T-cell (primary cell): ENCODE measurements around the gene FXYD3. TPM values are rescaled to one million over a fixed set of nuclear protein-coding genes. Genes with fewer than 3 reads are reported as not detected.

Source experiments
- ATAC-seq, 4 experiments: fragments of 200-7000 bp in 3 of 4; fragments of 150-1000 bp in 1 of 4; cut with Tn5 transposase; replicated peaks in 1 of 4; 1 replicate in 3 of 4; 2 replicates in 1 of 4; pipeline ENCODE4 v1.10.0; 2021; ENCODE audit warnings: moderate library complexity in 3 of 4, mild to moderate bottlenecking in 2 of 4, moderate number of reproducible peaks in 1 of 4
- CTCF ChIA-PET, 2 donors: fragments of 300-600 bp; sonication (Branson Sonifier 250); formaldehyde crosslinking; loops; one replicate each; lab custom pipeline; 2022; ENCODE audit warnings: antibody characterized with exemption in 2 of 2; lab: Charles Lee
- POLR2A ChIA-PET, 2 donors: fragments of 300-600 bp; sonication (Branson Sonifier 250); formaldehyde crosslinking; loops; one replicate each; lab custom pipeline; 2022; ENCODE audit warnings: antibody characterized with exemption in 2 of 2; lab: Charles Lee
- DNase-seq, 35 experiments: peaks; one replicate each; pipeline versions ENCODE4 v3.0.0 to v3.0.0-alpha.2; 2013 to 2023
- H3K27ac ChIP-seq: one replicate; pipeline ENCODE4 v1.5.1; 2013; ENCODE audit warnings: low read length
- H3K27me3 ChIP-seq, 2 experiments: replicated peaks in 1 of 2; 1 replicate in 1 of 2; 2 replicates in 1 of 2; pipeline versions ENCODE4 v1.6.1 to v1.7.0; 2013; ENCODE audit warnings: low read length in 1 of 2, mixed read lengths in 1 of 2; ENCODE audit not compliant: control insufficient read depth in 2 of 2, insufficient read depth in 2 of 2; ENCODE audit errors: extremely low read depth in 1 of 2
- H3K36me3 ChIP-seq, 2 donors: 1 replicate in 1 of 2; 2 replicates in 1 of 2; pipeline versions ENCODE4 v1.6.1 to v1.7.0; 2013; ENCODE audit warnings: low read length in 1 of 2; ENCODE audit not compliant: control insufficient read depth in 2 of 2, insufficient read depth in 1 of 2; ENCODE audit errors: extremely low read depth in 1 of 2
- H3K4me1 ChIP-seq, 2 experiments: 1 replicate in 1 of 2; 2 replicates in 1 of 2; pipeline versions ENCODE4 v1.6.1 to v1.7.0; 2013; ENCODE audit warnings: low read length in 2 of 2, mixed read lengths in 1 of 2; ENCODE audit not compliant: insufficient read depth in 2 of 2, control insufficient read depth in 1 of 2; ENCODE audit errors: extremely low read depth in 1 of 2
- H3K4me3 ChIP-seq, 2 donors: 1 replicate in 1 of 2; 2 replicates in 1 of 2; pipeline versions ENCODE4 v1.5.1 to v1.7.0; 2013; ENCODE audit warnings: mild to moderate bottlenecking in 2 of 2, low read length in 1 of 2, moderate library complexity in 1 of 2; ENCODE audit not compliant: control insufficient read depth in 1 of 2; ENCODE audit errors: extremely low read depth in 1 of 2
- H3K9me3 ChIP-seq: 2 replicates; pipeline ENCODE4 v1.7.0; 2013
- H3K27ac Mint-ChIP-seq, 2 donors: one replicate each; pipeline ENCODE4 v1.8.0; 2020 to 2021; ENCODE audit warnings: mild to moderate bottlenecking in 2 of 2, mixed read lengths in 2 of 2
- H3K27me3 Mint-ChIP-seq, 2 donors: one replicate each; pipeline ENCODE4 v1.8.0; 2021 to 2022; ENCODE audit warnings: mixed read lengths in 2 of 2
- H3K36me3 Mint-ChIP-seq: one replicate; pipeline ENCODE4 v1.8.0; 2021; ENCODE audit warnings: mixed read lengths
- H3K4me1 Mint-ChIP-seq, 3 donors: one replicate each; pipeline ENCODE4 v1.8.0; 2020 to 2022; ENCODE audit warnings: mixed read lengths in 3 of 3, mild to moderate bottlenecking in 1 of 3
- H3K4me3 Mint-ChIP-seq, 3 donors: one replicate each; pipeline ENCODE4 v1.8.0; 2020 to 2022; ENCODE audit warnings: mild to moderate bottlenecking in 3 of 3, mixed read lengths in 3 of 3, moderate library complexity in 3 of 3
- H3K9me3 Mint-ChIP-seq, 3 donors: one replicate each; pipeline ENCODE4 v1.8.0; 2020 to 2022; ENCODE audit warnings: mixed read lengths in 3 of 3
- WGBS: methylation state at CpG from one replicate; pipeline ENCODE4 v1.1.5; 2013; ENCODE audit warnings: missing lambda C conversion rate; ENCODE audit not compliant: insufficient coverage; 5-methylcytosine and 5-hydroxymethylcytosine counted together
- total RNA-seq, 35 experiments: library from RNA in 6 of 35; stranded (reverse) in 6 of 35; fragments of 120-200 nt in 1 of 35; gene quantifications; one replicate each; pipeline versions ENCODE4 v1.2.1 to v1.2.4 and lab custom pipeline; 2013 to 2026

FXYD3 gene
- total RNA-seq, 5 donors from 2014 or later (not counting 1 experiment from before 2014, with no cell fraction given), result 0.79 to 1.1 TPM; not detected in 3

DNA sequence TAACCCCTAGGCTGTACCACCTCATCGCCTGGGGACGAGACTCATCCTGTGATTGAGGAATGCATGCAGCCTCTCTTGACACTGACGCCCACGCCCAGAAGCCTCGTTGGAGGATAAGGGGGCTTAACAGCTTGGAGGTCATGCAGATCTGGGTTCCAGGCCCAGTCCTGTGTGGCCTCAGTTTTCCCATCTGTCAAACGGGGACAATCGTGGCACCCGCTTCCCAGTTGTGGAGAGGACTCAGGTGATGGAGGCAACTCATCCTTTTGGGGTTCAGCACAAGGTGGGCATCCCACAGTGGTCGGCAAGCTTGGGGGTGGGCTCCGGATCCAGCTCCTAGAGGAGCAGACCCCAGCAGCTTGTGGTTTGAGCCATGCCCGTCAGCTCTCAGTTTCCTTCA, 20.6 kb downstream of the FXYD3 start:
- peaks cover 0 to 15% of the 10 kb centered on the region in 2 experiments for H3K4me1 ChIP-seq
- ATAC-seq, result no peak
- H3K9me3 ChIP-seq, result no peaks in the 10 kb centered on the region
- H3K27ac Mint-ChIP-seq, result no peak overlapping the region
- 79% methylated on average over 10 of the region's 11 CpGs for WGBS
- no peaks in the 10 kb centered on the region for H3K36me3 ChIP-seq
- POLR2A ChIA-PET, result interaction anchor here in 1 of 2 donors (0.8 kb wide), 1 partner anchor 32 kb away, joined by 3 read pairs; no protein-coding TSS in a partner anchor
- H3K27me3 Mint-ChIP-seq, result peaks cover 0 to 3% of the 10 kb centered on the region in 2 donors
- H3K27me3 ChIP-seq, result peaks cover 0 to 17% of the 10 kb centered on the region in 2 experiments
- H3K9me3 Mint-ChIP-seq, result peaks cover 0 to 12% (median 0%) of the 10 kb centered on the region in 3 donors
- CTCF ChIA-PET, result interaction anchor here in 1 of 2 donors (0.6 to 1.3 kb wide), 3 partner anchors 10 to 471 kb away, joined by 4 read pairs; no protein-coding TSS in a partner anchor
- no peaks in the 10 kb centered on the region for H3K36me3 Mint-ChIP-seq
- peaks cover 10 to 18% (median 14%) of the 10 kb centered on the region in 3 donors for H3K4me1 Mint-ChIP-seq
- no peak overlapping the region for H3K27ac ChIP-seq
- no peak overlapping the region for H3K4me3 ChIP-seq
- no peak for DNase-seq
- no peak overlapping the region for H3K4me3 Mint-ChIP-seq

- 63% methylated on average over 7 of the region's 9 CpGs for WGBS
Measured at GRCh38 chr19:35136977-35137702, 21.5 kb downstream of the FXYD3 start.

DNA sequence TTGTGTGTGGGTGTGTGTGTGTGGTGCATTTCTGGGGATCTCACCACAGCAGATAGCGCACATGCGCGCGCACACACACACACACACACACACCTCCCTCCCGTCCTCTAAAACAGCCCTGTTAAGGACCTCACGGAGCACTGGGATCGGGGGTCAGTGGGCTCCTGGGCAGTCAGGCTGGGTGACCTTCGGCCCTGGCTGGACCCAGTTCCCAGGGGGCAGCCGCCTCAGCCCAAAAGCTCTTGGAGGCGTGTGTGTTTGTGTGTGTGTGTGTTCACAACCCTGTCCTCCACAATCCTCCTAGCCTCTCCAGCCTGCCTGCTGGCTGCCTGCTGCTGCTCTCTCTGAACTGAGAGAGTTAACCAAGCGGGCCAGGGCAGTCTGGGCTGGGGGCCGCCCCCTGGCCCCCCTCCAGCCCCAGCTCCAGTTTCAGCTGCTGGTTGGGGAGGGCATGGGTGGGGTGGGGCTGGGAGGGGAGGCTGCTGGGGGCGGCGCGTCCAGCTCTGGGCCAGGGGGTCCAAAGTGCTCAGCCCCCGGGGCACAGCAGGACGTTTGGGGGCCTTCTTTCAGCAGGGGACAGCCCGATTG, 22.8 kb downstream of the FXYD3 start, which contains the start of gene FXYD1:
Gene FXYD1 (plus strand): TSS at position 520 of the 588 bp plus-strand sequence. CDS start 1,256 bp downstream, outside the sequence.
- WGBS, result no CpG with 5 or more reads among the region's 18 CpGs
- Mint-ChIP-seq H3K4me3 (no peak within 1 kb of the TSS), H3K36me3 (no peaks in the 10 kb centered on the region), H3K27ac (no peak within 1 kb of the TSS), H3K4me1 (peaks cover 20 to 34% (median 26%) of the 10 kb centered on the region in 3 donors), H3K9me3 (no peaks in the 10 kb centered on the region), H3K27me3 (peaks cover 0 to 3% of the 10 kb centered on the region in 2 donors)
- Histone ChIP-seq H3K4me3 (no peak within 1 kb of the TSS), H3K27ac (no peak within 1 kb of the TSS), H3K27me3 (peaks cover 0 to 29% of the 10 kb centered on the region in 2 experiments), H3K9me3 (no peaks in the 10 kb centered on the region), H3K4me1 (peaks cover 13 to 36% of the 10 kb centered on the region in 2 experiments), H3K36me3 (no peaks in the 10 kb centered on the region)
- CTCF ChIA-PET, result no interaction called here
- DNase-seq (no peak), ATAC-seq (no peak)
- POLR2A ChIA-PET, result no interaction called here

More at GRCh38 chr19:35136977-35137702, 21.5 kb downstream of the FXYD3 start:
- no peak for ATAC-seq
- ChIA-PET CTCF (interaction anchor here in 1 of 2 donors (0.6 to 1.3 kb wide), 2 partner anchors 9 to 13 kb away, joined by 4 read pairs; no protein-coding TSS in a partner anchor), POLR2A (interaction anchor here in 1 of 2 donors (0.8 kb wide), 1 partner anchor 31 kb away, joined by 3 read pairs; no protein-coding TSS in a partner anchor)
- Histone ChIP-seq H3K27ac (no peak overlapping the region), H3K9me3 (no peaks in the 10 kb centered on the region), H3K4me1 (peaks cover 7 to 24% of the 10 kb centered on the region in 2 experiments), H3K27me3 (peaks cover 0 to 20% of the 10 kb centered on the region in 2 experiments), H3K4me3 (no peak overlapping the region), H3K36me3 (no peaks in the 10 kb centered on the region)
- DNase-seq, result no peak
- Mint-ChIP-seq H3K36me3 (no peaks in the 10 kb centered on the region), H3K27ac (no peak overlapping the region), H3K4me3 (no peak overlapping the region), H3K9me3 (peaks cover 0 to 12% (median 0%) of the 10 kb centered on the region in 3 donors), H3K4me1 (peaks cover 19 to 27% (median 22%) of the 10 kb centered on the region in 3 donors), H3K27me3 (peaks cover 0 to 3% of the 10 kb centered on the region in 2 donors)

DNA sequence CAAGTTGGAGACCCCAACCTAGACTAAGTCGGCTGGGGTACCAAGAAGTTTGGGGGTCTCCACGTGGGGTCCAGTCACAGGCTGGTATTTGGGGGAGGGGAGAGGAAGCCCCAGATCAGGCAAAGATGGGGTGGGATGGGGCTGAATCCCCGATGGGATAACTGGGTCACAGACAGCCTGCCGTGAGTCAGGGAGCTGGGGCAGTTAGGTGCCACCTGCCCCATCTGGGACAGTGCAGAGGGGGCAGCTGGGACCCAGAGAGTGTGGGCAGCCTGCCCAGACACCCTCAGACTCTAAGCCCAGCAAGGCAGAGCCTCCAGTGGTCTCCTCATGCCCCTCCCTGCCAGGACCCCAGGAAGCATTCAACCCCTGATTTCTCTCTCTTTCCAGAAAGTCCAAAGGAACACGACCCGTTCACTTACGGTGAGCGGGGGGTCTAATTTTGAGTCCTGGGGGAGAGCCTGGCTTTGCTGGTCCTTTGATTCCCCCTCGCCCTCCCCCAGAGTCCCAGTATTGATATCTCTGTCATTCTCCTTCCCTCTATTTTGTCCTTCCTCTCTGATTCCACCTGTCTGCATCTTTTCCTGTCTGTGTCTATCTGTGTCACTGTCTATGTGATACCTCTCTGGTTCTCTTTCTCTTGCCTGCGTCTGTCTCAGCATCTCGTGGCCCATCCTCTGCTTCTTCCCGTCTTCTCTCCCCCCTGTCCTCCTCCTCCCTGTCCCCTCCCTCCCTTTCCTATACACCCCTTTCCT, 24.8 kb downstream of the FXYD3 start:
- no peak overlapping the region for H3K27ac ChIP-seq
- H3K4me1 Mint-ChIP-seq, result peaks cover 39 to 52% (median 43%) of the 10 kb centered on the region in 3 donors
- peaks cover 0 to 29% of the 10 kb centered on the region in 2 experiments for H3K27me3 ChIP-seq
- H3K4me3 ChIP-seq, result no peak overlapping the region
- H3K27me3 Mint-ChIP-seq, result peaks cover 0 to 3% of the 10 kb centered on the region in 2 donors
- no peaks in the 10 kb centered on the region for H3K36me3 ChIP-seq
- no peak for ATAC-seq
- H3K9me3 Mint-ChIP-seq, result no peaks in the 10 kb centered on the region
- ChIA-PET CTCF (interaction anchor here in 1 of 2 donors (0.7 to 2.1 kb wide), 6 partner anchors 13 to 126 kb away, joined by 3 to 18 read pairs (median 6); partner anchors contain the start of gene FXYD5), POLR2A (interaction anchor here in 1 of 2 donors (0.6 kb wide), 1 partner anchor 340 kb away, joined by 6 read pairs; no protein-coding TSS in a partner anchor)
- DNase-seq, result no peak
- H3K4me3 Mint-ChIP-seq, result peak overlapping the region in 2 of 3 donors; percentile 29 to 83
- no peaks in the 10 kb centered on the region for H3K36me3 Mint-ChIP-seq
- peak overlapping the region in 1 of 2 donors; percentile 7 for H3K27ac Mint-ChIP-seq
- no peaks in the 10 kb centered on the region for H3K9me3 ChIP-seq
- 74% methylated on average over 11 of the region's 12 CpGs for WGBS
- peaks cover 13 to 54% of the 10 kb centered on the region in 2 experiments for H3K4me1 ChIP-seq

DNA sequence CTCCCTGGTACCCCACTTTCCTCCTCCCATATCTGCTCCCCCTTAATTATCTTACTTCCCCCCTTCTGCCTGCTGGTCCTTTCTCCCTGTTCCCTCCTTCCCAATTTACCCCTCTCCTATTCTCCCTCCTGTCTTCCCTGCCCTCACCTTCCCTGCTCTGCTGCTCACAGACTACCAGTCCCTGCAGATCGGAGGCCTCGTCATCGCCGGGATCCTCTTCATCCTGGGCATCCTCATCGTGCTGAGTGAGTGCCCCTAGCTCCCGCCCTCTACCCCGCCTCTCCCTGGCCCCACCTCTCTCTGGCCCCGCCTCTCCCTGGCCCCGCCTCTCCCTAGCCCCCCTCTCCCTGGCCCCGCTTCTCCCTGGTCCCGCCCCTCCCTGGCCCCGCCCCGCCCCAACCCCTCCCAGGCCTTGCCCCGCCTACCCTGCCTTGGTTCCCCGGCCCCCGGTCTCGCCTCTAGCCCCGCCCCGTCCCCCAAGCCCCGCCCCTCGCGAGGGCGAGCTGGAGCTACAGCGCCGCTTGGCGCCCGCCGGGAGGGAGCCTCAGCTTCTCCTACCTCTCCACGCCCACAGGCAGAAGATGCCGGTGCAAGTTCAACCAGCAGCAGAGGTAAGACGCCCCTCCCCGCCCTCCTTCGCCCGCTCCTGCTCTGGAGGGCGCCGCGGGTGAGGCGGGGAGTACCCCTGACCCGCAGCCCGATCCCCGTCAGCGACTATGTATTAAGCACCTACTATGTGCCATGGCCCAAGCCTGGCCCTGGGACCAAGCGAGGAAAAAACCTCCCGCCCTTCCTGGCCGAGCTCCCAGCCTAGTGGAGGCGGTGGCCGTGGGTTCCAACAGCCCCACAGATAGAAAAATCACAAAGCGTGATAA, 25.6 kb downstream of the FXYD3 start:
- Mint-ChIP-seq H3K9me3 (no peaks in the 10 kb centered on the region), H3K4me1 (peaks cover 38 to 46% (median 40%) of the 10 kb centered on the region in 3 donors), H3K27me3 (peaks cover 0 to 3% of the 10 kb centered on the region in 2 donors), H3K27ac (peak overlapping the region; percentile 64 to 79), H3K4me3 (peak overlapping the region; percentile 81 to 85 (median 83)), H3K36me3 (no peaks in the 10 kb centered on the region)
- Histone ChIP-seq H3K9me3 (no peaks in the 10 kb centered on the region), H3K36me3 (no peaks in the 10 kb centered on the region), H3K4me3 (peak overlapping the region; percentile 48 to 60), H3K27me3 (peaks cover 0 to 29% of the 10 kb centered on the region in 2 experiments), H3K4me1 (peaks cover 13 to 50% of the 10 kb centered on the region in 2 experiments), H3K27ac (no peak overlapping the region)
- WGBS, result 1% methylated on average over 30 of the region's 48 CpGs
- peak; percentile 82 to 89 (median 87) for ATAC-seq
- ChIA-PET CTCF (interaction anchor here (0.6 to 2.1 kb wide), 24 partner anchors 10 to 607 kb away, joined by 3 to 18 read pairs (median 4); partner anchors contain the start of genes COX6B1 (in 1 of the 2), FXYD5 (in 1 of the 2) and LIN37 (in 1 of the 2)), POLR2A (interaction anchor here (0.6 to 1.0 kb wide), 6 partner anchors 26 to 363 kb away, joined by 3 to 7 read pairs (median 4); no protein-coding TSS in a partner anchor)
- peak; percentile 89 to 97 (median 94) for DNase-seq
